HG02759 (cell line): ENCODE measurements around the gene SEPHS1.
"Not testable (repeated sequence)": the region's sequence is repeated elsewhere in the genome, so short reads cannot be mapped to it uniquely, and the experiment has no call there.

Experiments
- ATAC-seq: cut with Tn5 transposase; IDR thresholded peaks from one replicate; pipeline ENCODE4 v1.9.1; 2021; ENCODE audit warnings: mild to moderate bottlenecking, moderate library complexity; ENCODE audit not compliant: unreplicated experiment

The SEPHS1 gene

GRCh38 chr10:13348216-13349017, at the start of gene SEPHS1:
Gene SEPHS1 (minus strand): TSS chr10:13348293. CDS start chr10:13344950, 3,343 bp downstream.
- ATAC-seq, result peak; percentile 70

GRCh38 chr10:13397052-13397451, 49.0 kb upstream of the SEPHS1 start:
- ATAC-seq, result no peak

GRCh38 chr10:13396369-13396768, 48.3 kb upstream of the SEPHS1 start:
- ATAC-seq, result no peak

- no peak for ATAC-seq
These were observed 47.4 kb upstream of the SEPHS1 start for GRCh38 chr10:13395540-13395939.

GRCh38 chr10:13393640-13394039, 45.5 kb upstream of the SEPHS1 start:
- no peak for ATAC-seq

GRCh38 chr10:13392701-13393100, 44.6 kb upstream of the SEPHS1 start:
- ATAC-seq, result no peak

- no peak for ATAC-seq
These were observed 42.8 kb upstream of the SEPHS1 start for GRCh38 chr10:13390604-13391522.

GRCh38 chr10:13388478-13389230, 40.6 kb upstream of the SEPHS1 start:
- no peak for ATAC-seq

GRCh38 chr10:13386021-13386420, 37.9 kb upstream of the SEPHS1 start:
- no peak for ATAC-seq

GRCh38 chr10:13383399-13383761, 35.3 kb upstream of the SEPHS1 start:
- ATAC-seq, result no peak

- ATAC-seq, result no peak
These were observed 34.8 kb upstream of the SEPHS1 start for GRCh38 chr10:13382703-13383398.

GRCh38 chr10:13379061-13379460, 31.0 kb upstream of the SEPHS1 start:
- ATAC-seq, result not testable (repeated sequence)

- ATAC-seq, result no peak
These were observed 28.7 kb upstream of the SEPHS1 start for GRCh38 chr10:13376746-13377145.

GRCh38 chr10:13376297-13376696, 28.2 kb upstream of the SEPHS1 start:
- ATAC-seq, result no peak

GRCh38 chr10:13375791-13376190, 27.7 kb upstream of the SEPHS1 start:
- ATAC-seq, result no peak

- ATAC-seq, result no peak
These were observed 25.6 kb upstream of the SEPHS1 start for GRCh38 chr10:13373644-13374043.

- ATAC-seq, result no peak
These were observed 24.4 kb upstream of the SEPHS1 start for GRCh38 chr10:13372524-13372923.

GRCh38 chr10:13371897-13372470, 23.9 kb upstream of the SEPHS1 start:
- ATAC-seq, result peak; percentile 84

- no peak for ATAC-seq
These were observed 18.8 kb upstream of the SEPHS1 start for GRCh38 chr10:13366891-13367290.

- ATAC-seq, result no peak
These were observed 17.7 kb upstream of the SEPHS1 start for GRCh38 chr10:13365831-13366230.
